ENCODE results near the gene NELFB. TPM values are rescaled to one million over a fixed set of nuclear protein-coding genes. Genes with fewer than 3 reads are reported as not detected.

Gene NELFB
- polyA plus RNA-seq, 4 donors, result 34.7 to 62.5 (median 40.1) TPM

DNA sequence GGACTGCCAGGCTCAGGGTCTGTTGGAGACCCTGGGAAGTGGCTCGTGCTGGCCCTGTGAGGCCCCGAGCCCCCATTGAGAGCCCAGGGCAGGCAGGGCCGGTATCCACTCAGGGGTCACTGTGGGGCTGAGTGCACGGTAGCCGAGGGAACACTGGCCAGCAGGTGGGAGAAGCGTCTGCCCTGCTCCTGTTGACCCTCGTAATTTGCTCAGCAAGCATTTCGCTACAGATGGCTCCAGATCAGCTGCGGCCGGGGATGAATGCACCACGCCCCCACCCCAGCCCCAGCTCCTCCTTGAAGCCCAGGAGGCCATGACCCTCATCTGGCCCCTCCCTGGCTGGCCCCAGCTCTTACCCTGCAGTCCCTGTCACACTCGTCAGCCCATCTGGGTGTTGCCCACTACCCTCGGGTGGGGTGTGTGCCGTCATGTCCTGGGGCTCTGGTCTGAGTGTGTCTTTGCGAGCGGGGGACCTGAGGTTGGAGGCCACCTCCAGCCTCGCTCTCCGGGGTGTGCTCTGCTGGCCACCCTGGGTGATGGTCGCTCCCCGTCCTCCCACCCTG is 53.0 kb downstream of the NELFB start:
- WGBS, 3 donors, result 46 to 60% (median 48%) methylated on average over 17 to 20 of the region's 20 CpGs

GRCh38 chr9:137309368-137310188 is 54.5 kb downstream of the NELFB start:
- H3K4me3 ChIP-seq (ENCODE audit: low read depth in 1 of 3, low read length in 3 of 3), result no peak overlapping the region
- peak overlapping the region in 1 of 3 donors; percentile 98 for H3K27ac ChIP-seq (ENCODE audit: low read depth in 1 of 3, low read length in 2 of 3)
- H3K27me3 ChIP-seq (ENCODE audit: control insufficient read depth in 3 of 3, insufficient read depth in 3 of 3, low read length in 3 of 3), result no peaks in the 10 kb centered on the region
- H3K36me3 ChIP-seq (ENCODE audit: control insufficient read depth in 3 of 3, insufficient read depth in 2 of 3, low read depth in 1 of 3, low read length in 3 of 3), result peaks cover 0 to 3% (median 0%) of the 10 kb centered on the region in 3 donors
- no peaks in the 10 kb centered on the region for H3K9me3 ChIP-seq (ENCODE audit: control insufficient read depth in 2 of 2, insufficient read depth in 1 of 2, low read depth in 1 of 2, low read length in 1 of 2)
- DNase-seq, result no peak
- peaks cover 3 to 95% (median 7%) of the 10 kb centered on the region in 3 donors for H3K4me1 ChIP-seq (ENCODE audit: control insufficient read depth in 3 of 3, insufficient read depth in 2 of 3, low read depth in 1 of 3, low read length in 2 of 3)
- no peak for FAIRE-seq
- 63 to 80% (median 68%) methylated on average over 15 of the region's 15 CpGs for WGBS, 3 donors

More for the DNA sequence above, 53.0 kb downstream of the NELFB start:
- H3K9me3 ChIP-seq (ENCODE audit: control insufficient read depth in 2 of 2, insufficient read depth in 1 of 2, low read depth in 1 of 2, low read length in 1 of 2), result no peaks in the 10 kb centered on the region
- FAIRE-seq (no peak), DNase-seq (peak in 1 of 2 donors; percentile 65)
- peak overlapping the region in 1 of 3 donors; percentile 79 for H3K27ac ChIP-seq (ENCODE audit: low read depth in 1 of 3, low read length in 2 of 3)
- H3K4me3 ChIP-seq (ENCODE audit: low read depth in 1 of 3, low read length in 3 of 3), result no peak overlapping the region
- no peaks in the 10 kb centered on the region for H3K27me3 ChIP-seq (ENCODE audit: control insufficient read depth in 3 of 3, insufficient read depth in 3 of 3, low read length in 3 of 3)
- peaks cover 0 to 4% (median 0%) of the 10 kb centered on the region in 3 donors for H3K36me3 ChIP-seq (ENCODE audit: control insufficient read depth in 3 of 3, insufficient read depth in 2 of 3, low read depth in 1 of 3, low read length in 3 of 3)
- peaks cover 7 to 95% (median 7%) of the 10 kb centered on the region in 3 donors for H3K4me1 ChIP-seq (ENCODE audit: control insufficient read depth in 3 of 3, insufficient read depth in 2 of 3, low read depth in 1 of 3, low read length in 2 of 3)

DNA sequence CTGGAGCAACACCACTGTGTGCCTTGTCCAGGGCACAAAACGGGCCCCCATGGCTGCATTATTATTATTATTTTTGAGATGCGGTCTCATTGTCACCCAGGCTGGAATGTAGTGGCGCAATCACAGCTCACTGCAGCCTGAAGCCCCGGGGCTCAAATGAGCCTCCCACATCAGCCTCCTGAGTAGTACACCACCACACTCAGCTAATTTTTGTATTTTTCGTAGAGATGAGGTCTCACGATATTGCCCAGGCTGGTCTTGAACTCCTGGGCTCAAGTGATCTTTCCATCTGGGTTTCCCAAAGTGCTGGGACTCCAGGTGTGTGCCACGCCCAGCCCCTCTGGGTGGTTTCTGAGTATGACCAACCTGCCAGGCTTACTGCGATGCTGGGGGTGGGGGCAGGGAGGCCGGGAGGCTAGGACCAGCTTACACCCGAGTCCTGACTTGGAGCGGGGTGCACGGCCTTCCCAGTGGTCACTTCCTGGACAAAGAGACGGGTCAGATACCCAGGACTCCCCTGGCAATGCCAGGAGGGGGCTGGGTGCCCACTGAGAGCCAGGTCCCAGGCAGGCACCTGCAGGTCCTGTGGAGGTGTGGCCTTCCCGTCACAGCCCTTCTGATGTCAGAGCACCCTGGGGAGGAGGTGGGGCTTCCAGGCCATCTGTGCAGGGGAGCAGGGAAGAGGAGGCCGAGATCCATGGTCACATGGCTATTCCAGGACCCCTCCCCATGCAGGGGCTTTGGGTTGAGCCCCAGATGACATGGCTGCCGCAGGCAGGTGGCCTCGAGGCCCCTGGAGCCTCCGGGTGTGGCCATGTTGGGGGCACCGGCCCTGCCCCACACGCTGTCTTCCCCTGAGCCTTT is 55.3 kb downstream of the NELFB start:
- Histone ChIP-seq H3K36me3 (ENCODE audit: control insufficient read depth in 3 of 3, insufficient read depth in 2 of 3, low read depth in 1 of 3, low read length in 3 of 3) (peaks cover 0 to 3% (median 0%) of the 10 kb centered on the region in 3 donors), H3K27ac (ENCODE audit: low read depth in 1 of 3, low read length in 2 of 3) (peak overlapping the region; percentile 60 to 98 (median 94)), H3K27me3 (ENCODE audit: control insufficient read depth in 3 of 3, insufficient read depth in 3 of 3, low read length in 3 of 3) (no peaks in the 10 kb centered on the region), H3K9me3 (ENCODE audit: control insufficient read depth in 2 of 2, insufficient read depth in 1 of 2, low read depth in 1 of 2, low read length in 1 of 2) (no peaks in the 10 kb centered on the region), H3K4me3 (ENCODE audit: low read depth in 1 of 3, low read length in 3 of 3) (no peak overlapping the region), H3K4me1 (ENCODE audit: control insufficient read depth in 3 of 3, insufficient read depth in 2 of 3, low read depth in 1 of 3, low read length in 2 of 3) (peaks cover 5 to 95% (median 6%) of the 10 kb centered on the region in 3 donors)
- DNase-seq (peak; percentile 78 to 84), FAIRE-seq (no peak)
- 30 to 62% (median 43%) methylated on average over 19 to 20 of the region's 20 CpGs for WGBS, 3 donors

- 23 to 52% (median 32%) methylated on average over 17 to 27 of the region's 27 CpGs for WGBS, 3 donors
- H3K9me3 ChIP-seq (ENCODE audit: control insufficient read depth in 2 of 2, insufficient read depth in 1 of 2, low read depth in 1 of 2, low read length in 1 of 2), result no peaks in the 10 kb centered on the region
- H3K4me1 ChIP-seq (ENCODE audit: control insufficient read depth in 3 of 3, insufficient read depth in 2 of 3, low read depth in 1 of 3, low read length in 2 of 3), result peaks cover 2 to 89% (median 5%) of the 10 kb centered on the region in 3 donors
- no peak overlapping the region for H3K4me3 ChIP-seq (ENCODE audit: low read depth in 1 of 3, low read length in 3 of 3)
- DNase-seq (peak; percentile 90 to 95), FAIRE-seq (no peak)
- peaks cover 0 to 3% (median 0%) of the 10 kb centered on the region in 3 donors for H3K36me3 ChIP-seq (ENCODE audit: control insufficient read depth in 3 of 3, insufficient read depth in 2 of 3, low read depth in 1 of 3, low read length in 3 of 3)
- H3K27me3 ChIP-seq (ENCODE audit: control insufficient read depth in 3 of 3, insufficient read depth in 3 of 3, low read length in 3 of 3), result no peaks in the 10 kb centered on the region
- peak overlapping the region; percentile 60 to 98 (median 94) for H3K27ac ChIP-seq (ENCODE audit: low read depth in 1 of 3, low read length in 2 of 3)
Measured at GRCh38 chr9:137311171-137311985, 56.3 kb downstream of the NELFB start.

DNA sequence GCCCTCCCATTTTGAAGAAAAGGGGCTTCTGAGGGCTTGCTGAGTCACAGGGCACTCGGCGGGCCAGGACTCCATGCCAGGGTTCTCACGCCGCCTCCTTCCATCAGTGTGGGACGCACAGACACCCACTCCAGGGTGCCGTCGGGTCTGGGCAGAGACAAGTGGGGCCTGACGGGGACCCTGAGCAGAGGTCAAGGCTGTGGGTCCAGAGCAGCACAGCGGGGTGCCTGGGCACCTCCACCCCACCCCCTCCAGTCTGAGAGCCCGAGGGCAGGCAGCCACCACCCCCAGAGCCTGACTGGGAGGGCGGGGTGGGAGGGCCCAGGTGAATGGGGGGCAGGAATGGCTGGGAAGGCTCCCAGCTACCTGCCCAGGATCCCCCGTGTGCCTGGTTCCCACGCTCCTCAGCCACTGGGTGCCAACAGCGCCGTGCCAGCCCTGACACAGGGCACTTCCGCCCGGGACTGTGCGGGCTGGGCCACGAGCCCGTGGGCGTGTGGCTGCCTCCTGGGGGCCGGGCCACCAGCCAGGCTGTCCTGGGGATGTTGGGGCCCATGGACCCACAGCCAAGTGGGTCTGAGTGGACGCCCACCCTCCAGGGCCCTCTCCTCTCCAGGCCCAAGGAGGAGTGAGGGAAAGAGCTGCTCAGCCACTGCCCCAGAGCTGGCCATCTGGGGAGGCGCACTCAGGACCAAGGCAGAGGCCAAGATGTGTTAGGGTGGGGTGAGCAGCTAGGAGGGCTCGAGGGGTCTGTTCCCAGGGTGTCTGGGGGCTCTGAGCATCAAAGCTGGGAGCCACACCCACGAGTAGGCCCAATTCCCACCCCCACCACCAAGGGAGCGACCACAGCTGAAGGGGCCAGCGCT is 57.1 kb downstream of the NELFB start:
- Histone ChIP-seq H3K27me3 (ENCODE audit: control insufficient read depth in 3 of 3, insufficient read depth in 3 of 3, low read length in 3 of 3) (no peaks in the 10 kb centered on the region), H3K9me3 (ENCODE audit: control insufficient read depth in 2 of 2, insufficient read depth in 1 of 2, low read depth in 1 of 2, low read length in 1 of 2) (no peaks in the 10 kb centered on the region), H3K36me3 (ENCODE audit: control insufficient read depth in 3 of 3, insufficient read depth in 2 of 3, low read depth in 1 of 3, low read length in 3 of 3) (peaks cover 0 to 3% (median 0%) of the 10 kb centered on the region in 3 donors), H3K4me3 (ENCODE audit: low read depth in 1 of 3, low read length in 3 of 3) (no peak overlapping the region), H3K4me1 (ENCODE audit: control insufficient read depth in 3 of 3, insufficient read depth in 2 of 3, low read depth in 1 of 3, low read length in 2 of 3) (peaks cover 2 to 88% (median 7%) of the 10 kb centered on the region in 3 donors), H3K27ac (ENCODE audit: low read depth in 1 of 3, low read length in 2 of 3) (peak overlapping the region; percentile 60 to 98 (median 94))
- no peak for DNase-seq
- 34 to 59% (median 36%) methylated on average over 27 to 28 of the region's 28 CpGs for WGBS, 3 donors
- FAIRE-seq, result no peak

DNA sequence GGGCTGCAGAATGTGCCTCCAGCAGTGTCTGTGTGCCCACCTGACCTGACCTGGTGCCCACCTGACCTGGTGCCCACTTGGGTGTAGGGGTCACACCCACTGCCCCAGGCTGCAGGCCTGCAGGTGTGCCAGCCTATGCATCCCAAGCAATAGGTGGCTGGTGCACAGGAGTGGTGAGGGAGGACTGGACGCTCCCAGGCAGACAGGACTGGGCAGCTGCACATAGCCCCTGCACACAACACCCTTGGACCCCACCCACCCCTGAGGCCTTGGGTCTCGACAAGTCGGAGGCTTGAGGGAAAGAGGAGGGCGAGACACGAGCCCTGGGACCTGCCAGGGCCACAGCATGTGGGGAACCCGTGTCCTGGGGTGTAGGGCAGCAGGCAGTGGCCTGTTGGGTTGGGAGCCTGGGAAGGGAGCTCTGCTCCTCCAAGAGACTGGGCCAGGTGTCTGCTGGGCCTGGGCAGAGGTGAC is 57.8 kb downstream of the NELFB start:
- H3K4me3 ChIP-seq (ENCODE audit: low read depth in 1 of 3, low read length in 3 of 3), result no peak overlapping the region
- H3K27ac ChIP-seq (ENCODE audit: low read depth in 1 of 3, low read length in 2 of 3), result peak overlapping the region in 2 of 3 donors; percentile 13 to 98
- 73 to 79% (median 78%) methylated on average over 6 of the region's 6 CpGs for WGBS, 3 donors
- peaks cover 2 to 82% (median 7%) of the 10 kb centered on the region in 3 donors for H3K4me1 ChIP-seq (ENCODE audit: control insufficient read depth in 3 of 3, insufficient read depth in 2 of 3, low read depth in 1 of 3, low read length in 2 of 3)
- no peaks in the 10 kb centered on the region for H3K27me3 ChIP-seq (ENCODE audit: control insufficient read depth in 3 of 3, insufficient read depth in 3 of 3, low read length in 3 of 3)
- FAIRE-seq, result no peak
- no peaks in the 10 kb centered on the region for H3K9me3 ChIP-seq (ENCODE audit: control insufficient read depth in 2 of 2, insufficient read depth in 1 of 2, low read depth in 1 of 2, low read length in 1 of 2)
- H3K36me3 ChIP-seq (ENCODE audit: control insufficient read depth in 3 of 3, insufficient read depth in 2 of 3, low read depth in 1 of 3, low read length in 3 of 3), result peaks cover 0 to 3% (median 0%) of the 10 kb centered on the region in 3 donors
- DNase-seq, result no peak

- Histone ChIP-seq H3K27me3 (ENCODE audit: control insufficient read depth in 3 of 3, insufficient read depth in 3 of 3, low read length in 3 of 3) (no peaks in the 10 kb centered on the region), H3K4me3 (ENCODE audit: low read depth in 1 of 3, low read length in 3 of 3) (no peak overlapping the region), H3K36me3 (ENCODE audit: control insufficient read depth in 3 of 3, insufficient read depth in 2 of 3, low read depth in 1 of 3, low read length in 3 of 3) (peaks cover 0 to 3% (median 0%) of the 10 kb centered on the region in 3 donors), H3K27ac (ENCODE audit: low read depth in 1 of 3, low read length in 2 of 3) (peak overlapping the region in 1 of 3 donors; percentile 98), H3K4me1 (ENCODE audit: control insufficient read depth in 3 of 3, insufficient read depth in 2 of 3, low read depth in 1 of 3, low read length in 2 of 3) (peaks cover 2 to 77% (median 7%) of the 10 kb centered on the region in 3 donors), H3K9me3 (ENCODE audit: control insufficient read depth in 2 of 2, insufficient read depth in 1 of 2, low read depth in 1 of 2, low read length in 1 of 2) (no peaks in the 10 kb centered on the region)
- DNase-seq (peak in 1 of 2 donors; percentile 94), FAIRE-seq (no peak)
- 45 to 57% (median 50%) methylated on average over 9 of the region's 9 CpGs for WGBS, 3 donors
Measured at GRCh38 chr9:137313326-137313936, 58.3 kb downstream of the NELFB start.

Data from small intestine (tissue), 7 donors.